Measurements from ENCODE around the gene DPPA2.
"Not testable (repeated sequence)": the region's sequence is repeated elsewhere in the genome, so short reads cannot be mapped to it uniquely, and the experiment has no call there.

The DPPA2 gene

GRCh38 chr3:109316162-109316730 is at the start of gene DPPA2:
Gene DPPA2, minus strand, starts transcription at chr3:109316517. Its CDS starts 1,975 bp downstream, at chr3:109314542.
- no peak for DNase-seq (ENCODE audit: low read depth in 2 of 2)

DNA sequence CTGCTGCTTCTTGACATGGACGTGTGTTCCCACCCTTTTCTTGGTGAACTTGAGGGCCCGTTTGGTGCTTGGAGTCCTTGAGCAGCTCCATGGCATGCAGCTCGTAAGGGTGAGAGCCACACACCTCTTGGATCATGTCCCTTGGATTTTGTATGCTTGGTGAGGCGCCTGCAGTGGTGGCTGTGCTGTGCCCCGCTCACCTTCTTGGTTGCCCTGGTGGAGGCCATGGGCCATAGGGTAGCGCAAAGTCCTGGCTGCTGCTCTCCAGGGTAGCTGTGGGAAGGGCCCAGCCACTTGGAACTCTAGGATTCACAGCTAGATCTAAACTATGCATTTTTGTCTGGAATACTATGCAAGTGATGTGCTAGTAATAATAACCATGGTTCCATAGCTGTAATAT is 47.8 kb upstream of the DPPA2 start:
- no peak for DNase-seq (ENCODE audit: low read depth in 2 of 2)

DNA sequence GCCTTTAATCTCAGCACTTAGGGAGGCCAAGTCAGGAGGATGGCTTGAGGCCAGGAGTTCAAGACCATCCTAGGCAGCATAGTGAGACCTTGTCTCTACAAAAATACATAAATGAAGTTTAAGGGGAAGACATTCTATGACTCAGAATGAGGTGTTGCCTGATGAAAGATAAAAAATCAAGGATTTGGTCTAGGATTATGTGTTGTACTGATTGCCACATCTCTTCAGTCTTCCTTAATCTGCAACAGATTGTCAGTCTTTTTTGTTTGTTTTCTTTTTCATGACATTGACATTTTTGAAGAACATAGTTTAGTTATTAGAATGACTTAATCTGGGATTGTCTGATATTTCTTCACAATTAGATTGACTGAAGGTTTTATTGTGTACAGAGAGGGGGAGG is 47.3 kb upstream of the DPPA2 start:
- DNase-seq (ENCODE audit: low read depth in 2 of 2), result no peak

DNA sequence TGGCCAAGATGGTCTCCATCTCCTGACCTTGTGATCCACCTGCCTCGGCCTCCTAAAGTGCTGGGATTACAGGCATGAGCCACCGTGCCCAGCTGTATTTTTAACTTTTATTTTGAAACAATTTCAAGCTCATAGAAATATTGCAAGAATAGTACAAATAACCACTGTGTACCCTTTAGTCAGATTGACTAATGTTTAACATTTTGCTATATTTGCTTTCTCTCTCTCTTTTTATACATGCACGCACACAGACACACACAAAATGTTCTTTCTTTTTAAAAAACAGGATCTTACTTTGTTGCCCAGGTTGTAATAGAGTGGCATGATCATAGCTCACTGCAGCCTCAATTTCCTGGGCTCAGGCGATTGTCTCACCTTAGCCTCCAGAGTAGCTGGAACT is 46.5 kb upstream of the DPPA2 start:
- no peak for DNase-seq (ENCODE audit: low read depth in 2 of 2)

DNA sequence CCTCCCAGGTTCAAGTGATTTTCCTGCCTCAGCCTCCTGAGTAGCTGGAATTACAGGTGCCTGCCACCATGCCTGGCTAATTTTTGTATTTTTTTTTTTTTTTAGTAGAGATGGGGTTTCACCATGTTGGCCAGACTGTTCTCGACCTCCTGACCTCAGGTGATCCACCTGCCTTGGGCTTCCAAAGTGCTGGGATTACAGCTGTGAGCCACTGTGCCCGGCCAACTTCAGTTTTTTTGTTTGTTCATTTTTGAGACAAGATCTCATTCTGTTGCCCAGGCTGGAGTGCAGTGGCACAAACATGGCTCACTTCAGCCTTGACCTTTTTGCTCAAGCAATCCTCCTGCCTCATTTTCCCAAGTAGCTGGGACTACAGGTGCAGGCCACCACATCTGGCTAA is 42.5 kb upstream of the DPPA2 start:
- DNase-seq (ENCODE audit: low read depth in 2 of 2), result not testable (repeated sequence)

GRCh38 chr3:109356442-109357155 is 40.3 kb upstream of the DPPA2 start:
- DNase-seq (ENCODE audit: low read depth in 2 of 2), result no peak

DNA sequence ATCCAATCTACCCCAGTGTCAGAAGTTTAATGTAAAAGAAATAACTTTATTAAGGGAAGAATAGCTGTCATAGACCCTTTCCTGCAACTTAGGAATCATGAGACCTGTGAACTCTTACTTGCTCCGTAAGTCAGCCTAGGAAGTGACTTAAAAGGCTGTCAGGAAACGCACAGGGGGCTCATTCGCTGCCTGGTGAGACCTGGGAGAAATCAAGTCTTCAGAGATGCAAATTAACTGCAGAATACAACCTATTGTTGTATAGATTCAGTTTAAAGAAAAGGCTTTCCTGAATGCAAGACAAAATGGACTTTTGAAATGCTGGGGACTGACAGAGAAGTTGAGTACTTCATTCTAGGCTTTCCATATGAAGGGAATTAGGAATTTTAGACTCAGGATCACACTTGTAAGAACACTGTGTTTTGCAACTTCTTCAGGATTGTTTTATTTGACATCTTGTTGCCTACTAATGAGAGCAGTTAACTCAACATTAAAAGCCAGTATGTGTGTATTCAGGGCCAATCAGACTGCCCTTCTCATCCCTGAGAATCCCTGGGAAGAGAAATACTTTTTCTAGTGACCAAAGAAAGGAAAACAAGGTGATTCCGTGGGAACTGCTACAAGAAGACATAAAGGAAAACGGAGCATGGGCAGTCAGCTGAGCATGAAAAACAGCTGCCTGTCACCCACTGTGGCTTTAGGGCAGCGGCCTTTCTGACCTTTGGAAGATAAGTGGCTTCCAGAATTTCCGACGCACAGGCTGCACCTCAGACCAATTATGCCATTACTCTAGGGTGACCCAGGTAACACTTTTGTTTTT is 39.5 kb upstream of the DPPA2 start:
- DNase-seq (ENCODE audit: low read depth in 2 of 2), result no peak

GRCh38 chr3:109353057-109353456 is 36.7 kb upstream of the DPPA2 start:
- no peak for DNase-seq (ENCODE audit: low read depth in 2 of 2)

DNA sequence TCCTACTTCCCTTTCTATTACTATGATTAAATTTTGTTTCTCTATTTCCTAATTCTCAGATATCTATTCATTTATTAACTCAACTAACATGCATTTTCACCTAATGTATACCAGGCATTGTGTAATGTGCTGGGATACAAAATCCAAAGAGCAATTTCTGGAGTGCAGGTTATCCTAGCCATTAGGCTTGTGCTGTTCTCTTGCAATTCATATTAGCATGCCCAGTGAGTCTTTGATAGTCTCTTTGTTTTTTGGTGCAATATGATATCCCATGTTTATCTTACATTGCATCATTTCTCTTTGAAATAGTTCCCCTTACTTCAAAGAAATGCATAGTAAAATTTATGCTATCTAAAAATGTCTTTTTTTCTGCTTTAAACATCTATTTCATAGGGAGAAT is 34.9 kb upstream of the DPPA2 start:
- DNase-seq (ENCODE audit: low read depth in 2 of 2), result no peak

- peak; percentile 25 to 30 for DNase-seq (ENCODE audit: low read depth in 2 of 2)
Measured at GRCh38 chr3:109346770-109347295, 30.5 kb upstream of the DPPA2 start.

- no peak for DNase-seq (ENCODE audit: low read depth in 2 of 2)
Measured at GRCh38 chr3:109346099-109346498, 29.8 kb upstream of the DPPA2 start.

- no peak for DNase-seq (ENCODE audit: low read depth in 2 of 2)
Measured at GRCh38 chr3:109339714-109340648, 23.7 kb upstream of the DPPA2 start.

DNA sequence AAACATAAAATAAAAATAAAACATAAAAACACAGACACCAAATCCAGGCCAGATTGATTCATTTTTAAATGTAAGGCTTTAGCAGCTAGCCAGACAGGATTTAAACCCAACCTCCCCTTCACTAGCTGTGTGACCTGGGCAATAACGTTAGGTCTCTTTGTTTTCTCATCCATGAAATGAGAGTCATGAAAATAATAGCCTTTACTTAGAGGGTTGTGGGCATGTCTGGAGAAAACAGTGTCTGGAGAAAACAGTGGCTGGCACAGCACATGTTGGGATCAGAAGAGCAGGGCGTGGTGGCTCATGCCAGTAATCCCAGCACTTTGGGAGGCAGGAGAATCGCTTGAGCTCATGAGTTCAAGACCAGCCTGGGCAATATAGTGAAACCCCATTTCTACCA is 22.9 kb upstream of the DPPA2 start:
- DNase-seq (ENCODE audit: low read depth in 2 of 2), result no peak

- DNase-seq (ENCODE audit: low read depth in 2 of 2), result no peak
Measured at GRCh38 chr3:109338322-109338721, 22.0 kb upstream of the DPPA2 start.

GRCh38 chr3:109337393-109337792 is 21.1 kb upstream of the DPPA2 start, which contains the start of gene DPPA4:
Gene DPPA4, minus strand, starts transcription at chr3:109337546. Its CDS starts 29 bp downstream, at chr3:109337517.
- DNase-seq (ENCODE audit: low read depth in 2 of 2), result no peak

DNA sequence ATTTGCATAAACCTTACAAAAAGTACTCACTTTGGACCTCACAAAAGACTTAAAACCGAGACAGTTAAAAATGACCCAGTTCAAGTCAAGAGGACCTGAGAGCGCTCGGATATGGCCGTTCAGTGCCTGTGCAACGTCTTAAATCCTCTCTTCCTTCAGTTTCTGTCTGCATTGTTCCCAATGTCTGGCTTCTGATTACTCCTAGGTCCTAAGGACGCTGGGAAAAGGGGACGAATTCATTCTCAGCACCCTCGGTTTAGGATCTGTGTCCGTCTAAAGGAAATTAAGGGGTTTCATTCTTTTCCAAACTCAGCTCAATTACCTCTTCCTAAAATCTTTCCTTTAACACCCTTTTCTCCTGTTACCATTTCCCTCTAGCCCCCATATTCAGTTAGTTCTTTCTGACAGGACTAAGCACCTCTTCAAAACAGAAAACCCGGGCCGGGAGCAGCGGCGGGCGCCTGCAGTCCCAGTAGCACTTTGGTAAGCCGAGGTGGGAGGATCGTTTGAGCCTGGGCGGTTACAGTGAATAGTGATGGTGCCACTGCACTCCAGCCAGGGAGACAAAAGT is 20.1 kb upstream of the DPPA2 start:
- no peak for DNase-seq (ENCODE audit: low read depth in 2 of 2)

- no peak for DNase-seq (ENCODE audit: low read depth in 2 of 2)
Measured at GRCh38 chr3:109334572-109334971, 18.3 kb upstream of the DPPA2 start.

- DNase-seq (ENCODE audit: low read depth in 2 of 2), result no peak
Measured at GRCh38 chr3:109331692-109332091, 15.4 kb upstream of the DPPA2 start.

GRCh38 chr3:109330405-109330804 is 14.1 kb upstream of the DPPA2 start:
- no peak for DNase-seq (ENCODE audit: low read depth in 2 of 2)

- DNase-seq (ENCODE audit: low read depth in 2 of 2), result no peak
Measured at GRCh38 chr3:109328202-109328601, 11.9 kb upstream of the DPPA2 start.

- no peak for DNase-seq (ENCODE audit: low read depth in 2 of 2)
Measured at GRCh38 chr3:109325657-109326056, 9.3 kb upstream of the DPPA2 start.

Data from fibroblast of skin of left quadriceps (primary cell).